Inflammatory macrophage treated with lipopolysaccharide for 1 hour (primary cell): ENCODE results near the gene C22orf23.
A peak's percentile ranks its signal among the peaks of the same experiment; 100 is the strongest.
"Not testable (repeated sequence)": the region's sequence is repeated elsewhere in the genome, so short reads cannot be mapped to it uniquely, and the experiment has no call there.

Experiments used
- DNase-seq, 2 donors: peaks; one replicate each; pipeline ENCODE4 v3.0.0-alpha.2; 2020 to 2022

C22orf23 gene

DNA sequence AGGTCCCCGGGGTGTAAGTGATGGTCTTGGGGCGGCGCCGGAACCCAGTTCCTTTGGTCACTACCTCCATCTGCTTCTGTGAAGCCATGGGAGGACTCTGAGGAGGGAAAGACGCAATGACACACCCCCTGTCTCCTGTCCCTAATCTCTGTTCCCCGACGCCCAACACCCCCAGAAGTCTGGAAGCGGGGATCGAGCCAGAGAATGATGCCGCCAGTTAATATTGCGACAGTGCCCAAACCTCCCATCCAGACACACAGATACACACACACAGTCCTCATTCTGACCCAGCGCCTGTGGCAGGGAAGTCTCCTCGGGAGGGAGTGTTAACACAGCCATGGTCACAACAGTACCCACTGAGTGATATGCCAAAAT lies 352 bp downstream of the C22orf23 start:
- DNase-seq, result no peak

DNA sequence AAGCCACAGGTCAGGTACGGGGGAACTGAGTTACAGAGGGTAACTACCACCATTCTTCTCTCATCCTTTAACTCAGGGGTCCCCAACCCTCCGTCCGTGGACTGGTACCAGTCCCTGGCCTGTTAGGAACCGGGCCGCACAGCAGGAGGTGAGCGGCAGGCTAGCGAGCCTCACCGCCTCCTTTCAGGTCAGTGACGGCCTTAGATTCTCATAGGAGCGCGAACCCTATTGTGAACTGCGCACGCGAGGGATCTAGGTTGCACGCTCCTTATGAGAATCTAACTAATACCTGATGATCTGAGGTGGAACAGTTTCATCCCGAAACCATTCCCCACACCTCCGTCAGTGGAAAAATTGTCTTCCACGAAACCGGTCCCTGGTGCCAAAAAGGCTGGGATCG lies 772 bp downstream of the C22orf23 start:
- not testable (repeated sequence) for DNase-seq

DNA sequence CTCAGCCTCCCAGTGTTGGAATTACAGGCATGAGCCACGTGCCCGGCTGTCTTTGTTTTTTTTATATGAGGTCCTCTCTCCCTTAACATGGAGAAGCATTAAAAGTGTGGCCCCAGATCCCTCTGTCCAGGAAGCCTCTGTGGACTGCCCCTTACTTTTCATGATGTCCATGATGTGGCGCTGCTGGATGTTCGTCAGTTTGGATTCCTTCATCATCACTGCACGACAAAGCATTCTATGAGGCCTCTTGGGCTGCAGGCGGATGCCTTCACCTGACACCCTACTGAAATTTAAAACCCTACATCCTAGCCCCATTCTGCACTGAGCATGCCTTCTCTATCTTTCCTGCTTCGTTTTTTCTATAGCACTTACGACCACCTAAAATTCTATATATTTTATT lies 2.1 kb downstream of the C22orf23 start:
- no peak for DNase-seq

DNA sequence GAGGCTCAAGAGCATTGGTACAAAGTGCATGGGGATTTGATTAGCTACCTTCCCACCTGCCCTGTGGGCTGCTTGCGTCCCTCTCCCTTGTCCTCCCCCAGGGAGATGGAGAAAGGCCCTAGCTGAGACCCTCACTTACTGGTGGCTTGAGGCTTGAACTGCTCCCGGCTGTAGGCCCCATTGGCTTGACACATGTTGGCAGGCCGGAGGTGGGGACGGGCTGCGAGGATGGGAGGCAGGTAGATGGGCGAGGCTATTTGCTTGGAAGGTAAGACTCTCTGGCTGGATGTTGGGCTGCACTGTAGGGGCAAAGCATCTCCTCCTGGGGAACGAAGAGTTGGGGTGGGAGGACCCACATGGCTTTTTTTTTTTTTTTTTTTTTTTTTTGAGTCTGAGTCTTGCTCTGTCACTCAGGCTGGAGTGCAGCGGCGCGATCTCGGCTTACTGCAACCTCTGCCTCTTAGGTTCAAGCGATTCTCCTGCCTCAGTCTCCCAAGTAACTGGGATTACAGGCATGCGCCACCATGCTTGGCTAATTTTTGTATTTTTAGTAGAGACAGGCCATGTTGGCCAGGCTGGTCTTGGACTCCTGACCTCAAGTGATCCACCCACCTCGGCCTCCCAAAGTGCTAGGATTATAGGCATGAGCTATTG lies 6.1 kb downstream of the C22orf23 start:
- not testable (repeated sequence) for DNase-seq

DNA sequence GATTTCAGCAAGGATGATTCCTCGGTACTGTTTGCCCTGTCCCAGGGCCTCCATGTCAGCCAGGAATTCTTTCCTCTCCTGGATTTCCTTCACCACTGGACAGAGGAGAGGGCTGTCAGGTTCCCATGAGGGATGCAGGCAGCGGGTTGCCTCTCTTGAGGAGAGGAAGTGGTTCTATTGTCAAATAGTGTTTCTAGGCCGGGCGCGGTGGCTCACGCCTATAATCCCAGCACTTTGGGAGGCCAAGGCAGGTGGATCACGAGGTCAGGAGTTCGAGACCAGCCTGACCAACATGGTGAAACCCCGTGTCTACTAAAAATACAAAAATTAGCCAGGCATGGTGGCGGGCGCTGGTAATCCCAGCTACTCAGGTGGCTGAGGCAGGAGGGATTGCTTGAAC lies 9.0 kb downstream of the C22orf23 start:
- DNase-seq, result not testable (repeated sequence)

DNA sequence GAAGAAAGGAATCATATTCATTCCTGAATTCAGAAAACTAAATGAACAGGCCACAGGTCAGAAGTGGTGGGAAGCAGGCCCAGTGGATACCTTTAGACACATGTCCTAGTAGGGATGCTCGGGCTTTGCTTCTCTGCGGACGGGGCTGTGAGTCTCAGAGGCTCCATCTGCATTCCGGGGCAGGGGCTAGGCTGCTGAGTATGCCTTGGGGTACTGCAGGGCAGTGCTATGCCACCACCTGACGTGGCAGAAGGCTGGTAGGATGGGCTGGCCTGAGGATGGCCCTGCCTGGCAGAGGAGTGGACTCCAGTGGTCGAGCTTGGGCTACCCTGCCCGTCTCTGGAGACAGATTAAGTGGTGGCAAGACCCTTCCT lies 9.6 kb downstream of the C22orf23 start:
- no peak for DNase-seq

DNA sequence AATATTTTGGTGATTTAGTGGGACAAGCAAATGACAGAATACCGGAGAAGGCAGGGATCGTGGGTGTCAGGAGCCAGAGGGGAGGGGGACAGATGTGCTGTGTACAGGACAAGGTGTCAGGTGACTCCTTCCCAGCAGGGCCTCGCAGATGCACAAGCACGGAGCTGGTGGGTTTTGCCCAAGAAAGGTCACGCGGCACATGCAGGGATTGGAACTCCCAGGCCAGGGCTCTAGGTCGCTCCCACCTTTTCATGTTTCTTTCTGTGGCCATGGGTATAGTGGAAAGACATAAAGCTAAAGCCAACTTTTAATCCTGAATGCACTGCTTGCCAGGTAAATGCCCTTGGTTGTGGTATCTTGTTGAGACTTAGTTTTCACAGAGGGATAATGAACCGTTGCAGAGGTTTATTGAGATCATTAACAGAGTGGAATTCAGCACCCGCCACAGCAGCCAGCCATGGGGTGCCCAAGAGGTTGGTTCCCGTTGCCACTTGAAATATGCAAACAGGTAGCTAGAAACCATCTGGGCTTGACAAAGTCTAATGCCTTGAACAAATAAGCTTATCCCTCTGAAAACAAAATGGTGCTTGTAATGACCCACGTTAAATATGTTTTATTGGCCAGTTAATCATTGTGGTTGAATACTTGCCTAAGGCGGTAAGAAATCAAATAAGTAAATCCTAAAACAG lies 10.1 kb downstream of the C22orf23 start:
- DNase-seq, result no peak

DNA sequence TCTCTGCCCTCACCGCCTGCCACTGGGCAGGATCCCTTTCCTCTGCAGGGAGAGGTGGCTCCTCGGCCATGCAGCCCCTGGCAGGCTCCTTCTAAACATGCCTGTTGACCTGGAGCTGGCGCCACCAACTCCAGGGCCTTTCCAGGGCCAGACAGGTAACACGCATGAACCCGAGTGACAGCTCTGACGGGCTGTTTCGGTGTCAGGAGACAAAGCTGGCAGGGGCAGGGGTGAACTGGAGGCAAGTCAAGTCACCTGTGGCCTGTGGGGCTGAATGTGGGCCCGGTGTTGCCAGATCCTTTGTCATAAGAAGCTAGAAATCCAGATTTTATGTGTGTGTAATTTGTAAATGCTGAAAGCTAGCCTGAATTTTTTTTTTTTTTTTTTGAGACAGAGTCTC lies 11.3 kb downstream of the C22orf23 start:
- no peak for DNase-seq

DNA sequence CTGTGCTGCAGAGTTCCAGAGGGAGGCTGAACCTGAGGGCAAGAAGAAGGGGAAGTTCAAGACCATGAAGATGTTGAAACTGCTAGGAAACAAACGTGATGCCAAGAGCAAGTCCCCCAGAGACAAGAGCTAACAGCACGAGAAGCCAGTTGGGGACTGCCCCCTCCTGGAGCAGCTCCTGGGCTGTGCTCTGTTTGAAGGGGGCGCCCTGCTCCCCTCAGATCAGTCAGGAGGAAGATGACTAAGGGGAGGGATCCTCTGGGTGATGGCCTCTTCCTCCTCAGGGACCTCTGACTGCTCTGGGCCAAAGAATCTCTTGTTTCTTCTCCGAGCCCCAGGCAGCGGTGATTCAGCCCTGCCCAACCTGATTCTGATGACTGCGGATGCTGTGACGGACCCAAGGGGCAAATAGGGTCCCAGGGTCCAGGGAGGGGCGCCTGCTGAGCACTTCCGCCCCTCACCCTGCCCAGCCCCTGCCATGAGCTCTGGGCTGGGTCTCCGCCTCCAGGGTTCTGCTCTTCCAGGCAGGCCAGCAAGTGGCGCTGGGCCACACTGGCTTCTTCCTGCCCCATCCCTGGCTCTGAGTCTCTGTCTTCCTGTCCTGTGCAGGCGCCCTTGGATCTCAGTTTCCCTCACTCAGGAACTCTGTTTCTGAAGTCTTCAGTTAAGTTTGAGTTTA lies 12.6 kb downstream of the C22orf23 start:
- peak in 1 of 2 donors; percentile 14 for DNase-seq

DNA sequence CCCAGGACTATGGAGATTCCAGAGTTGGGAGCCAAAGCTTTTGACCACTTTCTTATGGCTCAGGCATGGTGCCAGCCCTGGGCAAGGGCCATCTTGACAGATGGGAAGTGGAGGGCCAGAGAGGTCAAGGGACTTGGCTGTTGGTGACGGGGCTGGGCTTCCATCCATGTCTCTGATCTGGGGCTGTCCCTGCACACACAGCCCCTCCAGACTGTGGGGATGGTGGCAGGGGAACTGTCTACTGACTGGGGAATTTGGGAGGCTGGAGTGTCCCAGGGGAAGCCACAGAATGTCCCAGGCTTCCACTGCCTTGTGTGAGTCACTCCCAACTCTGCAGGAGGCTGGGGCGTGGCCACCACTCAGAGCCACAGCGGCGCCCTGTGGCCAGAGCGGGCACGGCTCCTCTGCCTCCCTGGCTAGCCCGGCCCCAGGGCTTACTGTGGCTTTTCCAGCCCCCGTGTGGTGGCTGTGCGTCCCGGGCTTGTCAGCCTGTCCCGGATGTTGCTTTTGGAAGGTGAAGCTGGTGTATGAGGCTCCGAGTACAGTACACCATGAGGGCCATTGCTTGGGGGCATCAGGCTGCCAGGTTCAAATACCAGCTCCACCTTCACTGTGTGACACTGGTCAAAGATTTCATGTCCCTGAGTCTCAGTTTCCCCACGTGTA lies 19.6 kb downstream of the C22orf23 start:
- peak; percentile 96 to 98 for DNase-seq

DNA sequence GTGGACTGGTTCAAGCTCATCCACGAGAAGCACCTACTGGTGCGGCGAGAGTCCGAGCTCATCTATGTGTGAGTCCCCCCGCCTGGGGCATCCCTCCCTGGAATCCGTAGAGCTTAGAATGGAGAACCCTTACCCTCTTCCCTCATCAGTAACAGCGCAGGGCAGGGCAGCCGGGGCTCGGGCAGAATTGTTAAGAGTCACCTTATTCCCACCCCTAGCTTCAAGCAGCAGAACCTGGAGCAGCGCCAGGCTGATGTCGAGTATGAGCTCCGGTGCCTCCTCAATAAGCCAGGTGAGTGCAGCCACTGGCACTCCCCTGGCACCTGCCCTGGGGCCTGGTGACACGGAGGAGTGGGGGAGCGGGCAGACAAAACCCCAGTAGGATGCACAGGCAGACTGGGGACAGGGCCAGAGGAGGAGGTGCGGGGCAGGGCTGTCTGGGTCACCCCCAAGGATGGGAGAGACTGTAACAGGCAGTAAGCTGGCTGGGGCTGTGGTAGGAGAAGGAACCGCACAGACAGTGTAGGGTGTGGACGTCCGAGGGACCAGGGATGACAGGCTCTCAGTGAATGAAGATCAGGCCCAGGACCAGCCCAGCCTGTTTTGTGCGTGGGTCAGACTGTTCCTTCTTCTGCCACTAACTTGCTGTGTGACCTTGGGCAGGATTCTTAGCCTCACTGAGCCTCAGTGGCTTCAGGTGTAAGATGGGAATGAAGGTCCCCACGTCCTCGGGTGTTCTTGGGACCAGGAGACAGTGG lies 20.4 kb downstream of the C22orf23 start:
- no peak for DNase-seq

DNA sequence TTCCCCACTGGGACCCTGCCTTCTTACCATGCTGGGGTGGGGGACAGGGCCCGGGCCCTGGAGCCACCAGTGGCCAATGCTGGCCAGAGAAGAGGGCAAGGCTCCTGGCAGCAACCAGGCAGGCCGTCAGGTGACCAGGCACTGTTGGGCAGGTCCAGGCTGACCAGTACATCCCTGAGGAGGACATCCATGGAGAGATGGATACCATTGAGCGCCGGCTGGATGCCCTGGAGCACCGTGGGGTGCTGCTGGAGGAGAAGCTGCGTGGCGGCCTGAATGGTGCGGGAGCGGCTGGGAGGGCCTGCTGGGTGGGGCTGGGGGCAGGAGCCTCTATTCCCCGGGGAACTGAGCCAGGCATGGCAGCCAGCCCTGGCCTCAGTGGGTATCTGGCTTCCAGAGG lies 21.0 kb downstream of the C22orf23 start:
- DNase-seq, result no peak

DNA sequence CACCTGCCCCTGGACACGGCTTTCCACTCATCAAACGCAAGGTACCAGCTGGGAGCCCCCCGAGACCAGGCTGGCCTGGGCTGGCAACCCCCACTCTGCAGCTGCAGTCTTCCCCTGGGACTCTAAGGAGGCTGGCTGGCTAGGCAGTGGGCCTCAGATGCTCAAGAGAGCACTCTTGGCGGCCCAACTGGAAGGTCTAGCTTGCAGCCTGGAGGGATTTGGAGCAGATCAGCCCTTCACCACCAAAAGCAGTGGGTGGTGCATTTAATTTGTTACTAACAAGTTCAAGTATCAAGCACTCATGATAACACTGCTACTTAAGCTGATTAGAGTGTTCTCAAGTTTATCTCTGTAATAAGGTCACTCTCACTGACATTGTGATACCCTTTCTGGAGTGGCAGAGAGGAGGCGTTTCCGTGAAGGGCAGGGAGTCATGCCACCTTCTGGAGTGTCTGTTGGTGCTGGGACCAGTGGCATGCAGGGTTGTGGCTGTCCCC lies 21.5 kb downstream of the C22orf23 start:
- no peak for DNase-seq

DNA sequence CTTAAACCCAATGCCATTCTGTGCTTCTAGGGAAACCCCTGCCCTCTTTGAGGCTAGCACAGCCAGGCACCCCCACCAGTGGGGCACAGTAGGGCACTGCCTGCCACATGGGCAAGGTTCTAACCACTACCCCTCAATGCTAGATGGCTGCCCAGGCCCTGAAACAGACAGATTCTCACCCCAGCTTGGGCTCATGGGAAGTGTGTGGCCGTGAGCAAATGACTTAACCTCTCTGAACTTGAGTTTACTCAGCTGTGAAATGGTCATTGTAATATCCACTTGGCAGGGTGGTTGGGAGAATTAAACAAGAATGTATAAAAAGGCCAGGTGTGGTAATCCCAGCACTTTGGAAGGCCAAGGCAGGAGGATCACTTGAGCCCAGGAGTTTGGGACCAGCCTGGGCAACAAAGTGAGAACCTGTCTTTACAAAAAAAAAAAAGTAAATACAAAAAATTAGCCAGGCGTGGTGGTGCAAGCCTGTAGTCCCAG lies 22.4 kb downstream of the C22orf23 start:
- no peak for DNase-seq

DNA sequence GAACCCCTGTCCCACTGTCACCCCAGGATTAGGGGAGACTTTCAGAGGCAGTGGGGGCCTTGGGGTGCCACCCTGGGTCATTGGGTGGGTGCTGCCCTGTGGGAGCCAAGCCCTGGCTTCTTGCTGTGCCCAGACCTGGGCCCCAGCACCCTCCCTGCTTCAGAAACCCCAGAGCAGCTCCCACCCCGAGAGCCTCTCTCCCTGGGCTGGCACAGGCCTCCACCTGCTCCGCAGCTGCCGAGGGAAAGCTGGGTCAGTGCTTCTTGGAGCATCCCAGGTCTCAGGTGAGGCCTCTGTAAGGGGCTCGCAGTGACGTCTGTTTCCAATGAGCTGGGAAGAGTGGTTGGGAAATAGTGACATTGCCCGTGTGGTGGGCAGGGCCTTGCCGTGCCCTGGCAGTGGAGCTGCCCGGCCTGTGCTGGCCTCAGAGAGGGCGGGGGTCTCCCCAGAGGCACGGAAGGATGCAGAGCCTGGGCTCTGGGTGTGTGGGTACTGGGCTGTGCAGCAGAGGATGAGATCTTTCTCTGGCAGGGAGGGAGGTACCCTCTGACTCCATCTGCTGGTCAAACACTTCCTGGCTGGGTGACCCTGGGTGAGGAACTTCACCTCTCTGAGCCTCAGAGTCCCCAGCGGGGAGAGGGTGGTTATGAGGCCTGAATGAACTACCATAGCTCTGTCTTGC lies 23.0 kb downstream of the C22orf23 start:
- DNase-seq, result peak in 1 of 2 donors; percentile 32

DNA sequence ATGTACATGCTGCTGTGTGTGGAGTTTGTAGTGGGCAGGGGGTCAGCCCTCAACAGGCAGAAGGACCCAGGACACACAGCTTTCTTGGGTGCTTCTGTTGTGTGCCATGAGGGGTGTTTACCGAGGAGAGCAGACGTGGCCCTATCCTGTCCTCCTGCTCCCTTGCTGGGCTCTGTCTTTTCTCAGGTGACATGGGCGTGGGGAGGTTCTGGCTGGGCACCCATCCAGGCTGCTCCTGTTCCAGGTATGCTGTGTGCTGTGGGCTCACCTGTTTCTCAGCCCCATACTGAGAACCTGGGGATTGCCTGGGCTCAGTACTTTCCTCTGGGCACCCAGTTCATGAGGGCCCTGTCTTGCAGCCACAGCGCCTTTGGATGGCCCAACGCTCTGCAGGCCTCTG lies 24.0 kb downstream of the C22orf23 start:
- no peak for DNase-seq

DNA sequence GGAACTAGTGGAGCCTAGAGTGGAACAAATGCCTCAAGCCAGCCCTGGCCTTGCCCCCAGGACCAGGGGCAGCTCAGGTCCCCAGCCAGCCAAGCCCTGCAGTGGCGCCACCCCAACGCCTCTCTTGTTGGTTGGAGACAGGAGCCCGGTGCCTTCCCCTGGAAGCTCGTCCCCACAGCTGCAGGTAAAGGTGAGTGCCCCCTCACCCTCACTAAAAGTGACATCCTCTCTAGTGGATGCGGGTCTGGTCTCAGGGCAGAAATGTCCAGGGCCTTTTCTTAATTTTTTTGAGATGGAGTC lies 25.8 kb downstream of the C22orf23 start:
- no peak for DNase-seq

DNA sequence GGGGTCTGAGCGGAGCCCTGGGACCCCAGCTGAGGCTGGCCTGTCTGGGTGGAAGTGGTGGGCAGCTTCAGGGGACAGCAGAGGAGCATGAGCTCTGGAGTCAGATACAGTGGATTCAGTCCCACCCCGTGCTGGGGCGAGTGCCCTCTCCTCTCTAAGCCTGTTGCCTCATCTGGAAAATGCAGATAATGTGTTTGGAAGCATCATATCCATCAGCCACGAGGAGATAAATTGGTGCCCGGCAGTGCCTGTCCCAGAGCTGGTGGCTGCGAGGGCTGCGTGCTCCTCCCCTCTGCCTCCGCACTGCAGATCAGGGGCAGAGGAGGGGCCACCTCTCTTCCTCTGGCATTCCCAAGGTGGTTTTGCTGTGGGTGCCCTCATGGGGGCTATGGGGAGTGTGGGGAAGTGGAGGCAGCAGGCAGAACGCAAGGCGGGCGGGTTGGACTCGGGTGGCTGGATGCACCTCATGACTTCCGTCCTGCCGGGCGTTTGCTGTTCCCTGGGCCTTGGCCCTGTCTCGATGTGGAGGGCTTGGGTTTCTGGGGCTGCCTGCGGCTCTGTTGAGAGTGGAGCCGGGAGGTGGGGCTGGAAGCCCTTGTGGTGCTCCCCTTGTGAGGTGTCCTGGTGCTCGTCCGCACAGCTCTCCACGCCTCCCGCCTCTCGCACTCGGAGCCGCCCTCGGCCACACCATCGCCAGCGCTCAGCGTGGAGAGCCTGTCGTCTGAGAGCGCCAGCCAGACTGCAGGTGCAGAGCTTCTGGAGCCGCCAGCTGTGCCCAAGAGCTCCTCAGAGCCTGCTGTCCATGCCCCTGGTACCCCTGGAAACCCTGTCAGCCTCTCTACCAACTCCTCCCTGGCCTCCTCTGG lies 26.4 kb downstream of the C22orf23 start:
- DNase-seq, result no peak

DNA sequence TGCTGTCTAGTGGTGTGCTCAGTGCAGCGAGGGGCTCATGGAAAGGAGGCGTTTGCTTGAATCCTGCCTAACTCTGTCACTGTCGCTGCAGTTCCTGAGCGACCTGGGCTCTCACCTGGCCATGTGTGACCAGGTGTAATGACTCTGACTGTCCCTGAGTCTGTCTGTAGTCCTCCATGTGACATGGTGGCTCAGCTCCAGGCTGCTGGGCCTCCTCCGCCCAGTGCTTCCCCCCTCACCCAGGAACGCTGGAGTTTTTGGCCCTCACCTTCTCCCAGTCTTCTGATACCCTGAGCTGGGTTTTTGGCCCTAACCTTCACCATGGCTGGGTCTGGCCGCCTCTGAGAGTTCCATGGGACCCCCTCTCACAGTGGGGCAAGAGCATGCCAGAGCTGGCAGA lies 27.0 kb downstream of the C22orf23 start:
- DNase-seq, result no peak

DNA sequence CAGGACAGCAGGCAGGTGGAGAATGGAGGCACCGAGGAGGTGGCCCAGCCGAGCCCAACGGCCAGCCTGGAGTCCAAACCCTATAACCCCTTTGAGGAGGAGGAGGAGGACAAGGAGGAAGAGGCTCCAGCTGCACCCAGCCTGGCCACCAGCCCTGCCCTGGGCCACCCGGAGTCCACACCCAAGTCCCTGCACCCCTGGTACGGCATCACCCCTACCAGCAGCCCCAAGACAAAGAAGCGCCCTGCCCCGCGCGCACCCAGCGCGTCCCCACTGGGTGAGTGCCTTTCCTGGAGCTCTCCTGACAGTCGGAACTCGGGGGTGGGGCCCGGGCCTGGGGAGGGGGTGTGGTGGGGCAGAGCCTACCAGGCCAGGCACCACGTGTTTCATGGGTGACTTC lies 27.6 kb downstream of the C22orf23 start:
- DNase-seq, result no peak

DNA sequence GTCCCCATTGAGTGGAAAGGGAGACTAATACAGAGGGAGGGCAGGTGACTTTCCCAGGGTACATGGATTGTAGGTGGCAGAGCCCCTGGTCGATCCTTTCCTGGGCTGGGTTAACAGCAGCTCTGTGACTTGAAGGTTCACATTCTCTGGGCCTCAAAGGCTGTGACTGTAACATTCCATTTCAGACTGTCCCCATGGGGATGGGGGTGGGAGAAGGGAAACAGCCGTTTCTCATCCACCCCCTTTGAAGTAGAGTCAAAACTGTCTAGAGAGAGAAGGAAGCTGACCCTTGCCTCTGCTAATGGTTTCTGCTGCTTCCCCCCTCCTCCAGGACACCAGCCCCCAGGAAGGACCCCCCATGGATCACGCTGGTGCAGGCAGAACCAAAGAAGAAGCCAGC lies 28.1 kb downstream of the C22orf23 start:
- no peak for DNase-seq
